NCI-H1417 treated with DMSO at 0.1 percent for 48 hours (cell line): ENCODE results near the gene ACAP2.
"Not testable (repeated sequence)": the region's sequence is repeated elsewhere in the genome, so short reads cannot be mapped to it uniquely, and the experiment has no call there.

ENCODE experiments used
- DNase-seq: peaks from one replicate; lab custom pipeline; 2025; lab: John Stamatoyannopoulos, UW

The ACAP2 gene

DNA sequence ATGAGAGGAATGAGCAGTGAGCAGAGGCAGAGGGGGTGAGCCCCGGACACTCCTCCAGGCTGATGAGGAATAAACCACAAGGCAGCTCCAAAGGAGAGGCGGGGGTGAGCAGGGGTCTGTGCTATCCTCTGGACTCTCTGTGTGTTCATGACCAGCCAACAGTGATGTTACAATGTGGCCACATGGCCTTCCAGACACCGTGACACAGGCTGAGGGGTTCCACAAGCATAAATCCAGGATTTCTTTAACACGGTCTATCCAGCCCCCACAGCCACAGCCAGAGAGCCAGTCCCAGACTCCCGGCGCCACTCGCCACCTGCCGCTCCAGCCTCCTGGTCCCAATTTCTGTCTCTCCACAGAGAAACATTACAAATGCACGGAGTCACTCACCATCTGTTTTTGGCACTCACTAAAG lies 196.2 kb downstream of the ACAP2 start:
- no peak for DNase-seq

DNA sequence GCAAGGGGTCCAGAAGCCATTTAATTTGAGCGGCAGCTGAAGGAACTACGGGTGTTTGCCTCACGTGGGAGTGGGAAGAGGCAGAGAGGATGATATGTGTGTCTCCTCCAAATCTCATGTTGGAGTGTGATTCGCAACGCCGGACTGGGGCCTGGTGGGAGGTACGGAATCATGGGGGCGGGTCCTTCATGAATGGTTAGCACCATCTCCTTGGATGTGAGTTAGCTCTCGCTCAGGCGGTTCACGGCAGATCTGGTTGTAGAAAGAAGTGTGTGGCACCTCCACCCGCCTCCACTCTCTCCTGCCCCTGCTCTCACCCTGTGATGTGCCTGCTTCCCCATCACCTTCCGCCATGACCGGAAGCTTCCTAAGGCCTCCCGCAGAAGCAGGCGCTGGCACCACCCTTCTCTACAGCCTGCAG lies 197.3 kb downstream of the ACAP2 start:
- DNase-seq, result no peak

DNA sequence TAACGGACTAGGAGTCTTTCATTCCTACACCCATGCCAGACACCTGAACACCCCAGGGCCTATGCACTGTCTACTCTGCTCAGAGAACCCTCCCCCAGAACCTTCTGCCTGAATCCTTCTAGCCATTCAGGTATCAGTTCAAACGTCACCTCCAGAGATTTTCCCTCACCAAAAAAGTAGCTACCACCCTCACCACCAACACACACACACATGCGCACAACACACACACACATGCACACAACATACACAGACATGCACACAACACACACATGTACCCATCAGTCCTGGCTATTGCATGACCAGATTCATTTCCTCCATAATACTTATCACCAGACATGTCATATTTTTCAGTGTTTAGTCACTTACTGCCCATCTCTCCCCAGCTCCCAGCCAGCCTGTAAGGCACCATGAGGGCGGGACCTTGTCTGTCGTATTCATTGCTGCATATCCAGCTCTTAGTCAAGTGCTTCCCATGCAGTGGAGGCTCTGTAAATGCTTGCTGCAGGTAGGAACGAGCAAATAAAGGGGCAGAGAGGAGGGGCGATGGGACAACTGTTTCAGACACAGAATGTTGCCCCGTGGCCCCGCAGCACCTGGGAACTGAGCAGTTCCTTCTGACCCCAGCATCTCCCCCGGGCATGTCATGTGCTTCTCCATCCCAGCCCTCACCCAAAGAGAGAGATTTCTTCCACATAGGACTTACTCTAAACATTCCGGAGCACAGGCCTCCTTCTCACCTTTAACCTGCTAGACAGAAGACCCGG lies 201.0 kb downstream of the ACAP2 start:
- DNase-seq, result no peak

DNA sequence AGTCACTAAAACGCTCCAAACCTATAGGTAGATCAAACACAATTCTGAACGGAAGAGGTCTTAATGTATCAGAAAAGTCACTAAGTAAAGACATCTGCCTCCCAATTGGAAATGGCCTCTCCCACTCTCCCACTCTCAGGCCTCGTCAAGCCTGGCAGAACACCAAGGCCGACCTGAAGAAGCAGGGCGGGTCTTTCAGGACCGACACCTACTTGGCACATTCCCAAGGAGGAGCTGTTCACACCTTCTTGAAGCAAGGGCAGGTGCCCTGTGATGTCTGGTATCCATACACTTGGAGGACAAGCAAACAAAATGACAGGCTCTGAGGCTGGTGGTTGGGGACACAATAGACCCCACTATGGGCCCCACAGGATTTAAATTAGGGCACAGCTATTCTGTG lies 201.9 kb downstream of the ACAP2 start:
- no peak for DNase-seq

DNA sequence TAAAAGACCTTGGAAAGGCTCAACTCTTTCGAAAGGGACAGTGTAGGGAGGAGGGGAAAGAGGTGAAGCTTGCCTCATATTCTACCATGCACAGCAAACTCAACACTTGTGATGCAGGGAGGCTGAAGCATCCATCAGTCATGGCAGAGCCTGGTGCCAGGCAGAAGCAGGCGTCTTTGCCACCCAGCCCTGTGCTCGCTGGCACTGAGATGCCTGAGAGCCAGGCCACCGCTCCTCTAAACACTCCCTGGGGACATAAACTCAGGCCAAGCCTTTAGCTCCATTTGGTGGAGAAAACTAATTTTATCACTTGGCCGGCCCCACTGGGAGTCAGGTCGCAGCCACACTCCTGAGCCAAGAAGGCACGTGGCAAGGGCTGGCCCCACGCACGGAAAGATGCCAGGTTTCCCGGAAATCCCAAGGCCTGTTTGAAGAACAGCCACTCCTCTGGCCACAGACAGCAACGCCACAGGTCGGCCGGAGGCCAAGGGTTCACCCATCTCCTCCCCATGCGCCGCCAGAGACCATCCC lies 202.6 kb downstream of the ACAP2 start:
- no peak for DNase-seq

DNA sequence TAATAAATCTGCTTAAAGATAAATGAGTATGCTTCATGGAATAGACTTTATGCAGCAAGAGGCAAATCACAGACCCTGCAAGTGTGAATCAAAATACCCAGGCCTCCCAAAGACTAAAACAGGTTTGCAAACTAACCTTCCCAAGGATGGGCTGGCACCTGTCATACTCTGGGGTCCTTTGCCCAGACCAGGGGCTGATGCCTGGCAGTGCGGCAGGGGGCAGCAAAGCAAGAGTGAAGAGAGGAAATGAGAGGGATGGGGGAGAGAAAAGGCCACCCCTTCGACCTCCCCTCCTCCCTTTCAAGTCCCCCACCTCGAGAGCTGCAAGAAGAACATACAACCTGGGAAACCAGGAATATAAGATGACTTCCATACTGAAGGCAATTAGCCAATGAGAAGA lies 203.7 kb downstream of the ACAP2 start:
- DNase-seq, result no peak

DNA sequence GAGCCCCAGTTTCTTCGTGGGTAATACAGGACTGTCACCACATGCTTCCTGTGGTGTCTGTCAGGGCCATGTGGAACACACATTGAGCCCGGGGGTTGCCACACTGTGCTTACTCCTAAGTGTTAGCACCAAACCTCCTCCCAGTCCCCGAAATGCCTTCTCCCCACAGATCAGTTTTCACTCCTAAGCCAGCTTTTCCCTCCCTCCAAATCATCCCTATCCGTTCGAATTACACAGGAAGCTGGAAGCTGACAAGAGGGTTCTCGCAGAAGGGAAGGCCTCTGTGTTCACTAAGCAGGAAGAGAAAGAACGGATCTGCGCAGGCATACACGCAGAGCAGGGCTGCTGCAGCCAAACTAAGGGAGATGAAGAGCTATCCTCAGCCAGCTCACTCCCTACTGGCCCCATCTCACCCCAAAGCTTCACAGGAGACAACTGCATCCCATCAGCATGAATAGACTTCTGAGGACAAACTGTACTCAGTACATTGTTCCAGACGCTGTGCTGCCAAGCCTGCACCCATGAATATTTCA lies 204.2 kb downstream of the ACAP2 start:
- DNase-seq, result no peak

DNA sequence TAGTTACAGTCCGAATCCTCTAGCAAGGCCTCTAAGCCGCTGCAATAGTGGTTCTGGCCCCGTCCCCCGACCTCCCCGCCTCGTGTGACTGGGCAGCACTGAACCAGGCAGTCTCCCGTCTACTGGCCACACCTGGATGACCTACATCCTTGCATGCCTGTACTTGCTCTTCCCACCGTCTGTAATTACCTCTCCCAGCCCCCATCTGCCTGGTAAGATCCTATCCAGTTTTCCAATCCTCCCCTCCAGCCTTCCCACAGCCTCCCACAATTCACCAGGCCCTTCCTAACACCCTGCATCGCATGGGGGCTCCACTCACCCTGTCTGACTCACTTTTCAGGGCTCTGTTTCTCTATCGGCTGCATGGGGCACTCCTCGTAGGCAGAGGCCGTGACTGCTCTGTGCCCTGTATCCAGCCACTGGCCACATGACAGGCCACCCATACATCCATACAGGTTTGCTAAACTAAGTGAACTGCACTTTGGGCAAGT lies 204.7 kb downstream of the ACAP2 start:
- no peak for DNase-seq

DNA sequence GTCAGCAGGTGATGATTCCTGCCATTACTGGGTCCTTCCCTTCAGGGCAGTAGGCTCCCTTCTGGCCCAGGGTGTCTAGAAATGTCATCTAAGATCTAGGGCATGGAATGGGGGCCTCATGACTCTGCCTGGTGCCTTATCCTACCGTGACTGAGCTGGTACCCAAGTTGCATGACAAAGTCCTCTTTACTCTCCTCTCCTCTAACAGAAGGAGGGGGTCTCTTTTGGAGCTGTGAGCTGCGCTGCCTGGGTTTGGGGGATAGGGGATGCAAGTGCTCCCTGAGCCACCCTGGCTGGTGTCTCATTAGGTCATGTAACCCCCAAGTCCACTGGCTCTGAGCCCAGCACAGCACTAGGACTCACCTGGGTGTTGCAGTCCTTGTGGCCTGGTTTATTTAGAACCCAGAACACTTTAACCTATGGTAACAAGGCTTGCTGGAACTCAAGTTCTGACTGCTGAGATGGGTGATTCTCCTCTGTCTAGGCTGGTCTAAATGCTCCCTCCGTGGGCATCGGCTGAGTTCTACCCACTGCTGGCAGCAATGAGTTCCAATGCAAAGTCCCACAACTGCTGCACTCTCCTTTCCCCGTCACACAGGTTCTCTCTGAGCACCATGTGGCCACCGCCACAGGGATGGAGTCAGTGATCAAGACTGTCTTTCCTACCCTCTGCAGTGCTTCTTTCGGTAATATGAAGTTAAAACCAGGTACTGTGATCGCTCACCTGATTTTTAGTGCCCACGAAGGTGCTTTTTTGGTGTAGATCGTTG lies 205.8 kb downstream of the ACAP2 start:
- no peak for DNase-seq

DNA sequence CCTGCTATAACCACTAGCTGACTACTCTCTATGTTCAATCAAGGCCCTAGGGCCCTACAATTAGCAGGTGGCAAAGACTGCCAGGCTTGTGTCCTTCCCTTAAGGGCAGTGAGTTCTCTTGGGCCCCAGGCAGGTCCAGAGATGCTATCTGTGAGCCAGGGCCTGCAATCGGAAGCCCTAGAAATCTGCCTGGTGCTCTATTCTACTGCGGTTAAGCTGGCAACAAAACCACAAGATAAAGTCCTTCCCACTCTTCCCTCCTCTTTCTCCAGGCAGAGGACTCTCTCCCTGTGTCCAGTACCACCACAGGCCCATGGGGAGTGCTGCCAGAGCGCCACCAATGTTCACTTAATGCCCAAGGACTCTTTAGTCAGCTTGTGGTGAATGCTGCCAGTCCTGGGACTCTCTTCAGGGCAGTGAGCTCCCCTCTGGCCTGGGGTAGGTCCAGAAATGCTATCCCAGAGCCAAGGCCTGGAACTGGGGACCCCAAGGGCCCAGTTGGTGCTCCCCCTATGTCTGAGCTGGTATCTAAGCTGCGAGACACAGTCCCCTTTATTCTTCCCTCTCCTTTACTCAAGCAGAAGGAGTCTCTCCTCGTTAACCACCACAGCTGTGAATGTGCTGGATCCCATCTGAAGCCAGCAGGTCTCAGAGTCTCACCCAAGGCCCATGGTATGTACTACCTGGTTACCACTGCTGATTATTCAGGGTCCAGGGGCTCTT lies 206.6 kb downstream of the ACAP2 start:
- no peak for DNase-seq

DNA sequence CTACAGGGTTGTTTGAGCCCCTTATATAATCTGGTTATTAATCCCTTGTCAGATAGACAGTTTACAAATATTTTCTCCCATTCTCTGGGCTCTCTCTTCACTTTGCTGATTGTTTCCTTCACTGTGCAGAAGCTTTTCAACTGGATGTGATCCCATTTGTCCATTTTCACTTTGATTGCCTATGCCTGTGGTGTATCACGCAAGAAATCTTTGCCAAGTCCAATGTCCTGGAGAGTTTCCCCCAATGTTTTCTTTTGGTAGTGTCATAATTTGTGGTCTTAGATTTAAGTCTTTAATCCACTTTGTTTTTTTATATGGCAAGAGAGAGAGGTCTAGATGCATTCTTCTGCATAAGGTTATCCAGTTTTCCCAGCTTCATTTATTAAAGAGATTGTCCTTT lies 212.6 kb downstream of the ACAP2 start:
- no peak for DNase-seq

DNA sequence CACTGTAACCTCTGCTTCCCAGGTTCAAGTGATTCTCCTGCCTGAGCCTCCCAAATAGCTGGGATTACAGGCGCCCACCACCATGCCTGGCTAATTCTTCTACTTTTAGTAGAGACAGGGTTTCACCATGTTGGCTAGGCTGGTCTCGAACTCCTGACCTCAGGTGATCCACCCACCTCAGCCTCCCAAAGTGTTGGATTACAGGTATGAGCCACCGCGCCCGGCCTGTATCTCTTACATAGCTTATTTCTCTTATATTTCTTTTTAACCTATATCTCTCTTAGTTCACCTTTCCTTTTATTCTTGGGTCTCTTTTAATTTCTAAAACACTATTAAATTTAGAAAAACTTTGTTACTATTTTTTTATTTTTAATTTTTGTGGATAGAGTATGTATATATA lies 213.9 kb downstream of the ACAP2 start:
- not testable (repeated sequence) for DNase-seq

DNA sequence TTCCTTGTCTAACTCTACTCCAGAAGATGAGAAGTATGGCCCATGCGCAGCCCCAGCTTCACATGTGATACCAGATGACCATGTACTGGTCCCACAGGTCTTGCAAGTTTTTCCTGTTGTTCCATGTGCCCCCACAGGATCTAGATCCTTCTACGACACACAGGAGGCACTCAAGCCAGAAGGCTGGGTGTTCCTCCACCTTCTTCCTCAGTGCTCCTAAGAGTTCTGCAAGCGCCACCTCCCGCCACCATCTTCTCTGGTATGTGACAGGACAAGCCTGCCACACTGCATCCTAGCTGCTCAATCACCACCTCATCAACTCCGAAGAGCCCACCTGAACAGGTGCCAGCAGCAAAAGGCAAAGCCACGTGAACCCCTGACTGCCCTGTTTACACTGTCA lies 214.9 kb downstream of the ACAP2 start:
- no peak for DNase-seq

DNA sequence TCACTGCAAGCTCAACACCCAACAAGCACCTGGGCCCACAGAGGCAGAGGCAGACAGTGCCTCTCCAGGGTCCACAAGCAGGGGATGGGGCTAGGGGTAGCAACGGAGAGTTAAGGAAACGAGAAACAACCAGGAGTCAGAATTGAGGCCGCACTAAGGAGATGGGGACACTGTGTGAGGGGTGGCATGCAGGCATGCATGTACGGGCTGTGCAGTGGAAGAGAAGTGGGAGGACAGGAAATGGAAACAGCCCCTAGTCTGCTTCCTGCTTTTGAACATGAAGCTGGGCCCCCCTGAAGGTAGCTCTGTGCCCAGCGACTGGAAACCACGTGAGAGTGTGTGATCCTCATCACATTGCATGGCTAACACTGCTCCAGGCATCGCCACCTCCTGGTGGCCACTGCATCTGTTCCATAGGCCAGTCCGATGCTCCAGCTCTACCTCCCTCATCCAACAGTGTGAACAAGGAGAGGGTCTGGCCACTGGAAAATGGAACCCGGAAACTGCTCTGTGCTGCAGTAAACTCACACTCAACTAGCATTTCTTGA lies 215.8 kb downstream of the ACAP2 start:
- DNase-seq, result no peak

DNA sequence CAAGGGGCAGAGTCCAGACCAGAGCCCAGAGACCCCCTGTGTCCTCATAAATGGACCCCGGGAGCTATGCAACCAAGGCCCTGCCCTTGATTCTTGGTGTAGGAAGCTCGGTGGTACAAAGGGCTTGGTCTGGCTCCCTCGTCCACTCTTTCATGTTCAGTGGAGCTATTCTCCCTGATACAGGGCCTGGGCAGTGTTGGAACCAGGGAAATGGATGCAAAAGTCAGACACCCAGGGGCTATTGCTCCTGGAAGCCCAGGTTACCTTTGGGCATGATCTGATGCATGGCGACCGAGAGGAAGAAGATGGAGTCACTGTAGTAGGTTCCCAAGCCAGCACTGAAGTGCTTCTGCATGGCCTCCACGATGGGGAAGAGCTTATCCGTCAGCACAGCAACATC lies 216.4 kb downstream of the ACAP2 start:
- DNase-seq, result no peak

DNA sequence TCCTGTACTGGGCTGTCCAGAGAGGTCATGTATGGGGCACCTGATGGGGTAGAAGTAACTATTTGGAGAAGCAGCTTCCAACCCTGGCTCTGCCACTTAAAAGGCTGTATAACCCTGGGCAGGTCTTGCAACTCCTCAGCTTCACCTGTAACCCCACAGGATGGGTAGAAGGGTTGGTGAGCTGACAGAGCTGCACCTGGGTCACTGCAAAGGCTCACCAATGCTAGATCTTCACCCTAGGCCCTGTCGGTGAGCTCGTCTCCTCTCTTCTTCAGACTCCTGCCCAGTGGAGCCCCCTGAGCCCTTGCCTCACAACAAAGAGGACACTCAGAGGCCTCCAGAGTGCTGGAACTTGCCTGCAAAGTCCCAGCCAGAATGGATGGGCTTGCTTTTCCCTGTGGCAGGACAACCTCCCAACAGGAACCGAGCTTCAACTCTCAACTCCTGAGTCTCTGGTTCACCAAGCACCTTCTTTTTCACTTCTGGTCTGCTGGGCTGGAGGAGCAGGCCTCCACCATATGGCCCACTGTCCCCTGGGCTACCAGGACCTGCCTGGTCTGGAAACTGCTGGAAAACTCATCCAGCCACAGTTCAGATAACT lies 217.7 kb downstream of the ACAP2 start:
- DNase-seq, result no peak
